ENCODE data around the gene TNXB.
"Not testable (repeated sequence)": the region's sequence is repeated elsewhere in the genome, so short reads cannot be mapped to it uniquely, and the experiment has no call there.

Gene TNXB

DNA sequence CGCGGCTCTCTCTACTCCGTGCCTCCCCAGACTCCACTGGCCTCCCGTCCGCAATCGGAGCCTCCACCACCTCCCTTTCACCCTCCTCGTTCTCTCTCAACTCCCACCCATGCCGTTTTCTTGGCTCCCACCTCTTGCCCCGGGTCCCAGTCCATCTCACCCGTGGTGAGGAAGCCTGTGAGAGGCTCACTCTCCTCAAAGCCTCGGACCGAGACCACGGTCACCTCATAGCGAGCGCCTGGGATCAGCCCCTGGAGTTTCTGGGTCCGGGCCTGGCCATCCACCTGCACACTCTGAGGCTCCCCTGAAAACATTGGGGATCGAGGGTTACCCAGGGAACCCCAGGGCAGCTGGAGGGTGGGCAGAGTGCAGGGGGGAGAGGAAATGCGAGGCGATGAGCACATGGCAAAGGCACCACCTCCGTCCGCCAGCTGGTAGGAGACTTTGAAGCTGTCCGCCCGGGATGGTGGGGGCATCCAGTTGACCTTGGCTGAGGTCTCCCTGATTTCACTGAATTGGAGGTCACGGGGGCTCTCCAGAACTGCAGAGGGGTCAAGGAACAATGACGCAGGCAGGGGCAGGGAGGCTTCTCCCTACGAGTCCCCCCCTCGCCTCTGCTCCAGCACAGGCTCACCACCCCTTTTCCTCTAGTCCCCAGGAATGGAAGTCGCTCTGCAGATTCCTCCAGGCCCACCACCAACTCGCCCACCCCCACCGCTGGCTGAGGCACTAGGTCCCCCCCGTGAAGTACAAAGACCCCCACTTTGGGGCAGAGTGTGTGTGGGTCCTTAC, 65.4 kb downstream of the TNXB start:
- DNase-seq (ENCODE audit: insufficient read length, low spot score); FAIRE-seq: not testable (repeated sequence)

DNA sequence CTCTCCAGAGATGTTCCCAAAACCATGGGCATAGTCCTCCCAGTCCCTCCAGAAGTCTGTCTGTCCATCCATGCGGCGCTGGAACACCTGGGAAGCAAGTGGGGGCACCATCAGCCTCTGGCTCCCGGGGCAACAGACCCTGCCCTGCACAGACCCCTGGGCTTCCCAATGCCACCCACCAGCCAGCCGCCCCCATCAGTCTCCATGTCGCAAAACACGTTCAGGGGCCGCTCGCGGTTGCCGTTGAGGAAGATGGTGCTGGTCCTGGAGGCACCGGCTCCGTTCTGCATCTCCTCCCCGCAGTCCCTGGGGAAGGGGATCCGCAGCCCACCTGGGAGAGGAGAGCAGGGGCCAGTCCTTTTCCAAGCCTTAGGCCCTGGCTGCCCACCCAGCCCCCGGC, 66.9 kb downstream of the TNXB start:
- not testable (repeated sequence) for FAIRE-seq

GRCh38 chr6:32041385-32041784, 67.8 kb downstream of the TNXB start:
- DNase-seq (ENCODE audit: insufficient read length, low spot score); FAIRE-seq: not testable (repeated sequence)

More for the DNA sequence above, 66.9 kb downstream of the TNXB start:
- not testable (repeated sequence) for DNase-seq (ENCODE audit: insufficient read length, low spot score)

- FAIRE-seq; DNase-seq (ENCODE audit: insufficient read length, low spot score): not testable (repeated sequence)
Measured at GRCh38 chr6:32041050-32041321, 68.2 kb downstream of the TNXB start.

- not testable (repeated sequence) for DNase-seq (ENCODE audit: insufficient read length, low spot score); FAIRE-seq
Measured at GRCh38 chr6:32040299-32041049, 68.7 kb downstream of the TNXB start.

DNA sequence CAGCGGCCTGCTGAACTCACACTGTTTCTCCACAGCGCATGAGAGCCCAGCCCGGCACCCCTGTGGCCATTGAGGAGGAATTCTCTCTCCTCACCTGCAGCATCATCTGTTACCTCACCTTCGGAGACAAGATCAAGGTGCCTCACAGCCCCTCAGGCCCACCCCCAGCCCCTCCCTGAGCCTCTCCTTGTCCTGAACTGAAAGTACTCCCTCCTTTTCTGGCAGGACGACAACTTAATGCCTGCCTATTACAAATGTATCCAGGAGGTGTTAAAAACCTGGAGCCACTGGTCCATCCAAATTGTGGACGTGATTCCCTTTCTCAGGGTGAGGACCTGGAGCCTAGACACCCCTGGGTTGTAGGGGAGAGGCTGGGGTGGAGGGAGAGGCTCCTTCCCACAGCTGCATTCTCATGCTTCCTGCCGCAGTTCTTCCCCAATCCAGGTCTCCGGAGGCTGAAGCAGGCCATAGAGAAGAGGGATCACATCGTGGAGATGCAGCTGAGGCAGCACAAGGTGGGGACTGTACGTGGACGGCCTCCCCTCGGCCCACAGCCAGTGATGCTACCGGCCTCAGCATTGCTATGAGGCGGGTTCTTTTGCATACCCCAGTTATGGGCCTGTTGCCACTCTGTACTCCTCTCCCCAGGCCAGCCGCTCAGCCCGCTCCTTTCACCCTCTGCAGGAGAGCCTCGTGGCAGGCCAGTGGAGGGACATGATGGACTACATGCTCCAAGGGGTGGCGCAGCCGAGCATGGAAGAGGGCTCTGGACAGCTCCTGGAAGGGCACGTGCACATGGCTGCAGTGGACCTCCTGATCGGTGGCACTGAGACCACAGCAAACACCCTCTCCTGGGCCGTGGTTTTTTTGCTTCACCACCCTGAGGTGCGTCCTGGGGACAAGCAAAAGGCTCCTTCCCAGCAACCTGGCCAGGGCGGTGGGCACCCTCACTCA, 69.5 kb downstream of the TNXB start:
- not testable (repeated sequence) for FAIRE-seq; DNase-seq (ENCODE audit: insufficient read length, low spot score)

DNA sequence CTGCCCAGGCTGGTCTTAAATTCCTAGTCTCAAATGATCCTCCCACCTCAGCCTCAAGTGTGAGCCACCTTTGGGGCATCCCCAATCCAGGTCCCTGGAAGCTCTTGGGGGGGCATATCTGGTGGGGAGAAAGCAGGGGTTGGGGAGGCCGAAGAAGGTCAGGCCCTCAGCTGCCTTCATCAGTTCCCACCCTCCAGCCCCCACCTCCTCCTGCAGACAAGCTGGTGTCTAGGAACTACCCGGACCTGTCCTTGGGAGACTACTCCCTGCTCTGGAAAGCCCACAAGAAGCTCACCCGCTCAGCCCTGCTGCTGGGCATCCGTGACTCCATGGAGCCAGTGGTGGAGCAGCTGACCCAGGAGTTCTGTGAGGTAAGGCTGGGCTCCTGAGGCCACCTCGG, 70.3 kb downstream of the TNXB start:
- not testable (repeated sequence) for FAIRE-seq; DNase-seq (ENCODE audit: insufficient read length, low spot score)

DNA sequence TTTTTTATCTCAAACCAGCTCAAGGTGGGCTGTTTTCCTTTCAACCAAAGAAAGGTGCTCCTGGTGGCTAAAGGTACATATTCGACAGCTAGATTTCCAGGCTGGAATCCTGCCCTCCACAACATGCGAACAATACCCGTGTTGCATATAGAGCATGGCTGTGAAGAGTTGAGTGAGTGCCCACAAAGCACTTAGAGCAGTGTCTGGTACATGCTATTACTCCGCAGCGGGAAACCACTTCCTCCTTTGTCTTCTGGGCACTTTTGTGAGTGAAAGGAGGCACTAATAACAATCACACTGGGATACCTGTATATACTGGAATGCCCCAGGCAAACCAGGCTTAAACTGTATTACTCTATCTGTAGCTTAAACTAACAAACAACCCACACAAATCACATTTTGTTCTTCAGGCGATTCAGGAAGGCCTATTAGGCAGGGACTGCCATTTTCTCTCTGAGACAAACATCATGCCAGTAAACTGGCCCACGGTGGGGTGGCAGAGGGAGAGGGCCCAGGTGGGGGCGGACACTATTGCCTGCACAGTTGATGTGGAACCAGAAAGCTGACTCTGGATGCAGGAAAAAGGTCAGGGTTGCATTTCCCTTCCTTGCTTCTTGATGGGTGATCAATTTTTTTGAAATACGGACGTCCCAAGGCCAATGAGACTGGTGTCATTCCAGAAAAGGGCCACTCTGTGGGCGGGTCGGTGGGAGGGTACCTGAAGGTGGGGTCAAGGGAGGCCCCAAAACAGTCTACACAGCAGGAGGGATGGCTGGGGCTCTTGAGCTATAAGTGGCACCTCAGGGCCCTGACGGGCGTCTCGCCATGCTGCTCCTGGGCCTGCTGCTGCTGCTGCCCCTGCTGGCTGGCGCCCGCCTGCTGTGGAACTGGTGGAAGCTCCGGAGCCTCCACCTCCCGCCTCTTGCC, 71.3 kb downstream of the TNXB start, which contains the start of gene CYP21A2:
CYP21A2 (plus strand) TSS at position 818 of the 927 bp plus-strand sequence; CDS start at position 826, 8 bp downstream.
- not testable (repeated sequence) for DNase-seq (ENCODE audit: insufficient read length, low spot score); FAIRE-seq

- not testable (repeated sequence) for DNase-seq (ENCODE audit: insufficient read length, low spot score); FAIRE-seq
Measured at GRCh38 chr6:32037136-32037535, 72.0 kb downstream of the TNXB start.

DNA sequence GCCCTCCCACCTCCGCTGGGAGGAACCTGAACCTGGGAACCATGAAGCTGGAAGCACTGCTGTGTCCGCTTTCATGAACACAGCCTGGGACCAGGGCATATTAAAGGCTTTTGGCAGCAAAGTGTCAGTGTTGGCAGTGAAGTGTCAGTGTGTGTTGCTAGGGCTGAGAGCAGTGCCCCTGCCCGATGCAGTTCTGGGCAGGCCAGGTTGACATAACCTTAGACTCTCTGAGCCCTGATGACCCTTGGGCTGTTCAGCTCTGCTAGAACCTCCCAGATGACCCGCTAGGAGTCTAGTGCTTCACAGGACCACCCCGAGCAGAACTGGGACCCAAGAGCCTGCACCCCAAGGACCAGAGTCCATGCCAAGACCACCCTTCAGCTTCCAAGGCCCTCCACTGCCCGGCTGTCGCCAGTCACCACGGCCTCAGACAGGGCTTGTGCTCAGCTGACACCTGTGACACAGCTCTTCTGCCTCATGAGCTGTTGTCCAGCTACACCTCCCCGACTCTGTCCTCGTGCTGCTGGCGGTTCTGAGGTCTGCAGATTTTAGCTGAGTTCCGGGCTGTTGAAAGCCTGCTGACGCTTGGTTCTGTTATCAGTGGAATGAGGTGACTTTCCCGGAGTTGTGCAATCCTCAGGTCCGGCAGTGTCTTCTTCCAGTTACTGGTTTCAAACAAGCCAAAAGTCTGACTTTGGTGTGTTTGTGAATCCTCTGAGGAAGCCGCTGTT, 73.7 kb downstream of the TNXB start:
- FAIRE-seq; DNase-seq (ENCODE audit: insufficient read length, low spot score): not testable (repeated sequence)

DNA sequence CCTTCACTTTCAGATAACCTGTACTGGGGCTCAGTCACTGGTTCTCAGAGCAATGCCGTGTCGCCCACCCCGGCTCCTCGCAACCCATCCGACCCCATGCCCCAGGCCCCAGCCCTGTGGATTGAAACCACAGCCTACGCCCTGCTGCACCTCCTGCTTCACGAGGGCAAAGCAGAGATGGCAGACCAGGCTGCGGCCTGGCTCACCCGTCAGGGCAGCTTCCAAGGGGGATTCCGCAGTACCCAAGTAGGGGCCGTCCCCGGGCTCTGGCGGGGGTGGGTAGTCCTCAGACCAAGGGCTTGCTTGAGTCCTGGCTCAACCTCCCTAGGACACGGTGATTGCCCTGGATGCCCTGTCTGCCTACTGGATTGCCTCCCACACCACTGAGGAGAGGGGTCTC, 79.6 kb downstream of the TNXB start:
- FAIRE-seq; DNase-seq (ENCODE audit: insufficient read length, low spot score): not testable (repeated sequence)

GRCh38 chr6:32028631-32029030, 80.5 kb downstream of the TNXB start:
- DNase-seq (ENCODE audit: insufficient read length, low spot score): not testable (repeated sequence)
- peak; percentile 73 for FAIRE-seq

- FAIRE-seq; DNase-seq (ENCODE audit: insufficient read length, low spot score): not testable (repeated sequence)
Measured at GRCh38 chr6:32022100-32022499, 87.0 kb downstream of the TNXB start.

GRCh38 chr6:32014547-32014946, 94.6 kb downstream of the TNXB start, which contains the start of gene C4B:
Gene C4B (plus strand): TSS chr6:32014795. CDS start chr6:32014846, 51 bp downstream.
- FAIRE-seq: not testable (repeated sequence)

DNA sequence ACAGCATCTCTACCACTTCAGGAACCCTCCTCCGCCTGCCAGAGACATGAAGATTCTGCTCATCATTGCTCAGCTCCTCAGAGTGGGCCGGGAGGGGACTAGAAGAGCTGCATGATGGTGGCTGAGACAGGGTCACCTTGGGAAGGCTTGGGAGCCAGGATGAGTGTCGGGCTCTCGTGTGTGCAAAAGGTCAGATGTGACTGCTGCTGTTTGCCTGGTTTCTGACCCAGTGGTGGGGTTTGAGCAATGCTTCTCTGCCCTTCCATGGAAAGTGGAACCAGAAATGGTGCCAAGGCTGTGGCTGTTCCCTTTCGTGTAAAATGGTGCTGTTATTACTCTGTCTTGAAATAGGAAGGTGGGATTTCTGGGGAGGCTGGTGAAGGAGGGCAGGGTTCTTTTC, 95.4 kb downstream of the TNXB start:
- DNase-seq (ENCODE audit: insufficient read length, low spot score): not testable (repeated sequence)
- peak; percentile 16 for FAIRE-seq

More at GRCh38 chr6:32014547-32014946, 94.6 kb downstream of the TNXB start, which contains the start of gene C4B:
- not testable (repeated sequence) for DNase-seq (ENCODE audit: insufficient read length, low spot score)

- not testable (repeated sequence) for FAIRE-seq; DNase-seq (ENCODE audit: insufficient read length, low spot score)
Measured at GRCh38 chr6:32012941-32013617, 96.1 kb downstream of the TNXB start.

- DNase-seq (ENCODE audit: insufficient read length, low spot score); FAIRE-seq: not testable (repeated sequence)
Measured at GRCh38 chr6:32010856-32011530, 98.1 kb downstream of the TNXB start.

All from HTR-8/SVneo (cell line).